T-cell (primary cell): ENCODE results near the gene GRK6. TPM values are rescaled to one million over a fixed set of nuclear protein-coding genes. Genes with fewer than 3 reads are reported as not detected.

Source experiments
- ATAC-seq, 4 experiments: fragments of 200-7000 bp in 3 of 4; fragments of 150-1000 bp in 1 of 4; cut with Tn5 transposase; replicated peaks in 1 of 4; 1 replicate in 3 of 4; 2 replicates in 1 of 4; pipeline ENCODE4 v1.10.0; 2021; ENCODE audit warnings: moderate library complexity in 3 of 4, mild to moderate bottlenecking in 2 of 4, moderate number of reproducible peaks in 1 of 4
- CTCF ChIA-PET, 2 donors: fragments of 300-600 bp; sonication (Branson Sonifier 250); formaldehyde crosslinking; loops; one replicate each; lab custom pipeline; 2022; ENCODE audit warnings: antibody characterized with exemption in 2 of 2; lab: Charles Lee
- POLR2A ChIA-PET, 2 donors: fragments of 300-600 bp; sonication (Branson Sonifier 250); formaldehyde crosslinking; loops; one replicate each; lab custom pipeline; 2022; ENCODE audit warnings: antibody characterized with exemption in 2 of 2; lab: Charles Lee
- DNase-seq, 35 experiments: peaks; one replicate each; pipeline versions ENCODE4 v3.0.0 to v3.0.0-alpha.2; 2013 to 2023
- H3K27ac ChIP-seq: one replicate; pipeline ENCODE4 v1.5.1; 2013; ENCODE audit warnings: low read length
- H3K27me3 ChIP-seq, 2 experiments: replicated peaks in 1 of 2; 1 replicate in 1 of 2; 2 replicates in 1 of 2; pipeline versions ENCODE4 v1.6.1 to v1.7.0; 2013; ENCODE audit warnings: low read length in 1 of 2, mixed read lengths in 1 of 2; ENCODE audit not compliant: control insufficient read depth in 2 of 2, insufficient read depth in 2 of 2; ENCODE audit errors: extremely low read depth in 1 of 2
- H3K36me3 ChIP-seq, 2 donors: 1 replicate in 1 of 2; 2 replicates in 1 of 2; pipeline versions ENCODE4 v1.6.1 to v1.7.0; 2013; ENCODE audit warnings: low read length in 1 of 2; ENCODE audit not compliant: control insufficient read depth in 2 of 2, insufficient read depth in 1 of 2; ENCODE audit errors: extremely low read depth in 1 of 2
- H3K4me1 ChIP-seq, 2 experiments: 1 replicate in 1 of 2; 2 replicates in 1 of 2; pipeline versions ENCODE4 v1.6.1 to v1.7.0; 2013; ENCODE audit warnings: low read length in 2 of 2, mixed read lengths in 1 of 2; ENCODE audit not compliant: insufficient read depth in 2 of 2, control insufficient read depth in 1 of 2; ENCODE audit errors: extremely low read depth in 1 of 2
- H3K4me3 ChIP-seq, 2 donors: 1 replicate in 1 of 2; 2 replicates in 1 of 2; pipeline versions ENCODE4 v1.5.1 to v1.7.0; 2013; ENCODE audit warnings: mild to moderate bottlenecking in 2 of 2, low read length in 1 of 2, moderate library complexity in 1 of 2; ENCODE audit not compliant: control insufficient read depth in 1 of 2; ENCODE audit errors: extremely low read depth in 1 of 2
- H3K9me3 ChIP-seq: 2 replicates; pipeline ENCODE4 v1.7.0; 2013
- H3K27ac Mint-ChIP-seq, 2 donors: one replicate each; pipeline ENCODE4 v1.8.0; 2020 to 2021; ENCODE audit warnings: mild to moderate bottlenecking in 2 of 2, mixed read lengths in 2 of 2
- H3K27me3 Mint-ChIP-seq, 2 donors: one replicate each; pipeline ENCODE4 v1.8.0; 2021 to 2022; ENCODE audit warnings: mixed read lengths in 2 of 2
- H3K36me3 Mint-ChIP-seq: one replicate; pipeline ENCODE4 v1.8.0; 2021; ENCODE audit warnings: mixed read lengths
- H3K4me1 Mint-ChIP-seq, 3 donors: one replicate each; pipeline ENCODE4 v1.8.0; 2020 to 2022; ENCODE audit warnings: mixed read lengths in 3 of 3, mild to moderate bottlenecking in 1 of 3
- H3K4me3 Mint-ChIP-seq, 3 donors: one replicate each; pipeline ENCODE4 v1.8.0; 2020 to 2022; ENCODE audit warnings: mild to moderate bottlenecking in 3 of 3, mixed read lengths in 3 of 3, moderate library complexity in 3 of 3
- H3K9me3 Mint-ChIP-seq, 3 donors: one replicate each; pipeline ENCODE4 v1.8.0; 2020 to 2022; ENCODE audit warnings: mixed read lengths in 3 of 3
- WGBS: methylation state at CpG from one replicate; pipeline ENCODE4 v1.1.5; 2013; ENCODE audit warnings: missing lambda C conversion rate; ENCODE audit not compliant: insufficient coverage; 5-methylcytosine and 5-hydroxymethylcytosine counted together
- total RNA-seq, 35 experiments: library from RNA in 6 of 35; stranded (reverse) in 6 of 35; fragments of 120-200 nt in 1 of 35; gene quantifications; one replicate each; pipeline versions ENCODE4 v1.2.1 to v1.2.4 and lab custom pipeline; 2013 to 2026

GRK6 gene
- total RNA-seq, 5 donors from 2014 or later (not counting 1 experiment from before 2014, with no cell fraction given) = 196 to 226 (median 216) TPM

- no peaks in the 10 kb centered on the region for H3K9me3 ChIP-seq
- no peak overlapping the region for H3K27ac ChIP-seq
- no peaks in the 10 kb centered on the region for H3K27me3 ChIP-seq
- DNase-seq (no peak), ATAC-seq (no peak)
- Mint-ChIP-seq H3K4me1 (peaks cover 36 to 46% (median 44%) of the 10 kb centered on the region in 3 donors), H3K9me3 (no peaks in the 10 kb centered on the region), H3K36me3 (no peaks in the 10 kb centered on the region), H3K27ac (no peak overlapping the region), H3K27me3 (no peaks in the 10 kb centered on the region), H3K4me3 (no peak overlapping the region)
- H3K36me3 ChIP-seq = no peaks in the 10 kb centered on the region
- ChIA-PET CTCF (interaction anchor here (0.5 to 1.3 kb wide), 7 partner anchors 12 to 269 kb away, joined by 3 to 6 read pairs (median 4); no protein-coding TSS in a partner anchor), POLR2A (no interaction called here)
- no peak overlapping the region for H3K4me3 ChIP-seq
- 74% methylated on average over 3 of the region's 9 CpGs for WGBS
- H3K4me1 ChIP-seq = peaks cover 0 to 60% of the 10 kb centered on the region in 2 experiments
These were observed 43.3 kb upstream of the GRK6 start for GRCh38 chr5:177383181-177383580.

GRCh38 chr5:177384134-177384533 is 42.3 kb upstream of the GRK6 start, which contains the start of gene SLC34A1:
SLC34A1 (plus strand) TSS chr5:177384434; CDS start chr5:177385742, 1,308 bp downstream.
- no peak within 1 kb of the TSS for H3K4me3 ChIP-seq
- Mint-ChIP-seq H3K27ac (peak within 1 kb of the TSS in 1 of 2 donors; percentile 16), H3K27me3 (no peaks in the 10 kb centered on the region), H3K4me1 (peaks cover 40 to 53% (median 48%) of the 10 kb centered on the region in 3 donors), H3K9me3 (no peaks in the 10 kb centered on the region), H3K36me3 (no peaks in the 10 kb centered on the region), H3K4me3 (no peak within 1 kb of the TSS)
- H3K27ac ChIP-seq = no peak within 1 kb of the TSS
- POLR2A ChIA-PET = no interaction called here
- no peaks in the 10 kb centered on the region for H3K27me3 ChIP-seq
- no peak for ATAC-seq
- no peaks in the 10 kb centered on the region for H3K36me3 ChIP-seq
- no peaks in the 10 kb centered on the region for H3K9me3 ChIP-seq
- WGBS = 67% methylated on average over 4 of the region's 4 CpGs
- CTCF ChIA-PET = interaction anchor here in 1 of 2 donors (1.3 kb wide), 1 partner anchor 119 kb away, joined by 3 read pairs; no protein-coding TSS in a partner anchor
- H3K4me1 ChIP-seq = peaks cover 7 to 60% of the 10 kb centered on the region in 2 experiments
- DNase-seq = no peak

DNA sequence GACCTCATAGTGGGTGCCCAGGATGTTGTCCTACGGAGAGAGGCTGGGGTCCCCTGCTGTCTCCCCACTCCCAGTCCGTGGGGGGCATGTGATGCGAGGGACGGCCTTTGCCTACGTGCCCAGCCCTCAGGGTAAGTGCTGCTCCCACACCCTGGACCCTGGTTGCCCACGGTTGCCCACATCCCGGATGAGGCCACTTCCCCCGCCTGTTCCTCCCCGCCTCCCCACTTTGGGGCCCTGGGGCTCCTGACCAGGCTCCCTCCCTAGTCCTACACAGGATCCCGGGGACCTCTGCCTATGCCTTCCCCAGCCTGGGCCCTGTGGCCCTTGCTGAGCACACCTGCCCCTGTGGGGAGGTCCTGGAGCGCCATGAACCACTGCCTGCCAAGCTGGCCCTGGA is 40.8 kb upstream of the GRK6 start:
- no peak overlapping the region for H3K4me3 Mint-ChIP-seq
- WGBS = 58% methylated on average over 11 of the region's 11 CpGs
- CTCF ChIA-PET = interaction anchor here in 1 of 2 donors (1.0 kb wide), 1 partner anchor 17 kb away, joined by 3 read pairs; no protein-coding TSS in a partner anchor
- Histone ChIP-seq H3K4me1 (peaks cover 19 to 73% of the 10 kb centered on the region in 2 experiments), H3K27ac (no peak overlapping the region), H3K36me3 (no peaks in the 10 kb centered on the region), H3K27me3 (no peaks in the 10 kb centered on the region), H3K4me3 (no peak overlapping the region), H3K9me3 (no peaks in the 10 kb centered on the region)
- POLR2A ChIA-PET = no interaction called here
- H3K27ac Mint-ChIP-seq = no peak overlapping the region
- no peak for ATAC-seq
- H3K27me3 Mint-ChIP-seq = no peaks in the 10 kb centered on the region
- no peaks in the 10 kb centered on the region for H3K36me3 Mint-ChIP-seq
- H3K9me3 Mint-ChIP-seq = no peaks in the 10 kb centered on the region
- DNase-seq = no peak
- H3K4me1 Mint-ChIP-seq = peaks cover 46 to 56% (median 56%) of the 10 kb centered on the region in 3 donors

GRCh38 chr5:177386542-177386941 is 39.9 kb upstream of the GRK6 start:
- no peak overlapping the region for H3K27ac Mint-ChIP-seq
- 93% methylated on average over 7 of the region's 8 CpGs for WGBS
- H3K4me3 ChIP-seq = no peak overlapping the region
- H3K36me3 Mint-ChIP-seq = no peaks in the 10 kb centered on the region
- peaks cover 19 to 80% of the 10 kb centered on the region in 2 experiments for H3K4me1 ChIP-seq
- no peaks in the 10 kb centered on the region for H3K27me3 Mint-ChIP-seq
- H3K9me3 ChIP-seq = no peaks in the 10 kb centered on the region
- no peak overlapping the region for H3K4me3 Mint-ChIP-seq
- CTCF ChIA-PET = interaction anchor here (0.6 to 1.0 kb wide), 4 partner anchors 18 to 38 kb away, joined by 3 to 4 read pairs (median 4); no protein-coding TSS in a partner anchor
- no peak for ATAC-seq
- H3K27ac ChIP-seq = no peak overlapping the region
- H3K9me3 Mint-ChIP-seq = no peaks in the 10 kb centered on the region
- H3K36me3 ChIP-seq = no peaks in the 10 kb centered on the region
- H3K27me3 ChIP-seq = no peaks in the 10 kb centered on the region
- DNase-seq = no peak
- POLR2A ChIA-PET = no interaction called here
- H3K4me1 Mint-ChIP-seq = peaks cover 50 to 60% (median 59%) of the 10 kb centered on the region in 3 donors

GRCh38 chr5:177387405-177387804 is 39.1 kb upstream of the GRK6 start:
- peak overlapping the region in 1 of 2 donors; percentile 65 for H3K27ac Mint-ChIP-seq
- no peak overlapping the region for H3K4me3 Mint-ChIP-seq
- Histone ChIP-seq H3K27ac (no peak overlapping the region), H3K36me3 (no peaks in the 10 kb centered on the region), H3K27me3 (no peaks in the 10 kb centered on the region), H3K9me3 (no peaks in the 10 kb centered on the region), H3K4me1 (peaks cover 19 to 77% of the 10 kb centered on the region in 2 experiments), H3K4me3 (no peak overlapping the region)
- H3K36me3 Mint-ChIP-seq = no peaks in the 10 kb centered on the region
- ChIA-PET POLR2A (no interaction called here), CTCF (interaction anchor here (0.6 to 1.0 kb wide), 5 partner anchors 16 to 70 kb away, joined by 3 to 4 read pairs (median 3); no protein-coding TSS in a partner anchor)
- H3K4me1 Mint-ChIP-seq = peaks cover 48 to 57% (median 57%) of the 10 kb centered on the region in 3 donors
- DNase-seq (no peak), ATAC-seq (no peak)
- H3K9me3 Mint-ChIP-seq = no peaks in the 10 kb centered on the region
- H3K27me3 Mint-ChIP-seq = no peaks in the 10 kb centered on the region
- WGBS = 98% methylated on average over 9 of the region's 14 CpGs

DNA sequence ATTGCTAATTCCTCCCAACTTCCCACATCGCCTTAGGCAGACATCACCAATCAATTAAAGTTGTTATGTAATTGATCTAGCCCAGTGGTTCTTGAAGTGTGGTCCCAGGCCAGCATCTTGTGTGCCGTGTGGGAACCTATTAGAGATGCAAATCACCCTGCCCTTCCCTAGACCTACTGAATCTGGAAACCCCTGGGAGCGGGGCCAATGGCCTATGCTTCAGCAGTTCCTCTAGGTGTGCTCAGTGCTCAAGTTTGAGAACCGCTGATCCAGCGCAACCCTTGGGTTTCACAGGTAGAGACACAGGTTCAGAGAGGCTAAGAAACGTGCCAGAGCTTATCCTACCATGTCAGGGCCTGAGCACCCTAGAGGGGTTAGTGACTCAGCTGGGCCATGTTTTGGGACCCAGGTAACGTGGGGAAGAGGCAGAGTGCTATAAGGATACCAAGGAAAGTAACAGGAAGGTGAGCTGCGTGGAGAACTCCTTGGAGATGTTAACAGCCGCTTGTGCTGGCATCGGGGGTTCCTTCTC is 37.9 kb upstream of the GRK6 start:
- ATAC-seq (no peak), DNase-seq (no peak)
- Histone ChIP-seq H3K4me3 (no peak overlapping the region), H3K9me3 (no peaks in the 10 kb centered on the region), H3K36me3 (no peaks in the 10 kb centered on the region), H3K27ac (peak overlapping the region; percentile 89), H3K4me1 (peaks cover 19 to 67% of the 10 kb centered on the region in 2 experiments), H3K27me3 (no peaks in the 10 kb centered on the region)
- 81% methylated on average over 8 of the region's 10 CpGs for WGBS
- peak overlapping the region in 2 of 3 donors; percentile 48 to 58 for H3K4me3 Mint-ChIP-seq
- ChIA-PET CTCF (interaction anchor here in 1 of 2 donors (0.8 to 3.6 kb wide), 12 partner anchors 14 to 274 kb away, joined by 3 to 100 read pairs (median 7); partner anchors contain the start of genes GRK6 and PDLIM7), POLR2A (interaction anchor here in 1 of 2 donors (1.1 kb wide), 1 partner anchor 38 kb away, joined by 8 read pairs; the partner anchor contains the start of gene GRK6)
- no peaks in the 10 kb centered on the region for H3K36me3 Mint-ChIP-seq
- H3K27ac Mint-ChIP-seq = peak overlapping the region; percentile 89 to 91
- no peaks in the 10 kb centered on the region for H3K9me3 Mint-ChIP-seq
- peaks cover 42 to 49% (median 48%) of the 10 kb centered on the region in 3 donors for H3K4me1 Mint-ChIP-seq
- no peaks in the 10 kb centered on the region for H3K27me3 Mint-ChIP-seq
